Panc1 (cell line): Measurements from ENCODE around the gene DIS3L2. TPM values are rescaled to one million over a fixed set of nuclear protein-coding genes. Genes with fewer than 3 reads are reported as not detected.

Experiments used
- ATAC-seq: fragments of 200-7000 bp; cut with Tn5 transposase; 2 replicates; pipeline ENCODE4 v1.9.1; 2020; ENCODE audit warnings: mild to moderate bottlenecking, moderate library complexity
- BruUV-seq: library from RNA; stranded (reverse); fragments of 400-500 nt; replicated peaks from 2 replicates; lab custom pipeline; 2021; lab: Mats Ljungman, UMichigan
- CTCF ChIA-PET: fragments of 300-600 bp; sonication (Branson Sonifier 250); formaldehyde crosslinking; loops from one replicate; lab custom pipeline; 2022; ENCODE audit warnings: antibody characterized with exemption; lab: Charles Lee
- POLR2A ChIA-PET: fragments of 300-600 bp; sonication (Branson Sonifier 250); formaldehyde crosslinking; loops from one replicate; lab custom pipeline; 2022; ENCODE audit warnings: antibody characterized with exemption; lab: Charles Lee
- DNase-seq: peaks from one replicate; pipeline ENCODE4 v3.0.0-alpha.2; 2010; ENCODE audit warnings: low read depth, low spot score
- H3K27ac ChIP-seq: 2 replicates; pipeline ENCODE4 v1.5.1; 2011; ENCODE audit warnings: mild to moderate bottlenecking, low read length, inconsistent platforms
- H3K27me3 ChIP-seq: fragments of 200-500 bp; sonication (Bioruptor generic); 2 replicates; pipeline ENCODE4 v1.6.0; 2014; ENCODE audit warnings: low read length, inconsistent platforms; ENCODE audit not compliant: control insufficient read depth, insufficient read depth
- H3K36me3 ChIP-seq: fragments of 200-500 bp; sonication (Bioruptor generic); 2 replicates; pipeline ENCODE4 v1.5.1; 2014; ENCODE audit warnings: inconsistent platforms, mild to moderate bottlenecking, low read length, moderate library complexity; ENCODE audit not compliant: control insufficient read depth, insufficient read depth
- H3K4me1 ChIP-seq: 2 replicates; pipeline ENCODE4 v1.5.1; 2011; ENCODE audit warnings: inconsistent platforms, mild to moderate bottlenecking, low read length, moderate library complexity; ENCODE audit not compliant: control insufficient read depth, insufficient read depth
- H3K4me3 ChIP-seq, 2 experiments: 2 replicates each; pipeline ENCODE4 v1.5.1; 2011 to 2012; ENCODE audit warnings: low read depth in 2 of 2, low read length in 2 of 2, mild to moderate bottlenecking in 2 of 2, inconsistent platforms in 1 of 2, moderate library complexity in 1 of 2
- H3K9me3 ChIP-seq: fragments of 200-500 bp; sonication (Bioruptor generic); 2 replicates; pipeline ENCODE4 v1.5.1; 2014; ENCODE audit warnings: low read depth, mild to moderate bottlenecking, inconsistent platforms, low read length, moderate library complexity; ENCODE audit not compliant: control insufficient read depth, insufficient read depth
- CTCF ChIP-seq: fragments of 450-650 bp; IDR thresholded peaks from 2 replicates; pipeline ENCODE4 v1.5.1; 2017; ENCODE audit warnings: mild to moderate bottlenecking
- POLR2AphosphoS5 ChIP-seq: IDR thresholded peaks from 2 replicates; pipeline ENCODE4 v1.6.1; 2012; ENCODE audit warnings: mild to moderate bottlenecking, low read depth, low read length, moderate library complexity
- REST ChIP-seq, 2 experiments: IDR thresholded peaks; 2 replicates each; pipeline ENCODE4 v1.6.1; 2011 to 2012; ENCODE audit warnings: low read depth in 2 of 2, control low read depth in 1 of 2, low read length in 1 of 2, mild to moderate bottlenecking in 1 of 2, moderate library complexity in 1 of 2; ENCODE audit not compliant: insufficient read depth in 1 of 2
- SIN3A ChIP-seq: IDR thresholded peaks from 2 replicates; pipeline ENCODE4 v1.6.1; 2012; ENCODE audit warnings: low read depth, mild to moderate bottlenecking, low read length, moderate library complexity, borderline replicate concordance; ENCODE audit not compliant: insufficient read depth
- TCF7L2 ChIP-seq: IDR thresholded peaks from 2 replicates; pipeline ENCODE4 v1.6.1; 2011; ENCODE audit warnings: mild to moderate bottlenecking, low read depth, low read length, inconsistent platforms
- in situ Hi-C: cut with HindIII; loops from 2 replicates; pipeline ENCODE4 v1.10.0; 2016; ENCODE audit warnings: low sequenced_read_pairs, low pct_unique_long_range_greater_than_20kb
- intact Hi-C: fragments of 100-400 bp; cut with micrococcal nuclease; formaldehyde crosslinking; loops from one replicate; pipeline ENCODE4 v1.10.0; 2022; ENCODE audit not compliant: unreplicated experiment
- total RNA-seq: library from RNA; stranded (reverse); gene quantifications from one replicate; pipeline ENCODE4 v1.2.1, GENCODE V29; 2021; ENCODE audit not compliant: unreplicated experiment

DIS3L2 gene
- total RNA-seq, 1 experiment from 2014 or later: 28.1 TPM

DNA sequence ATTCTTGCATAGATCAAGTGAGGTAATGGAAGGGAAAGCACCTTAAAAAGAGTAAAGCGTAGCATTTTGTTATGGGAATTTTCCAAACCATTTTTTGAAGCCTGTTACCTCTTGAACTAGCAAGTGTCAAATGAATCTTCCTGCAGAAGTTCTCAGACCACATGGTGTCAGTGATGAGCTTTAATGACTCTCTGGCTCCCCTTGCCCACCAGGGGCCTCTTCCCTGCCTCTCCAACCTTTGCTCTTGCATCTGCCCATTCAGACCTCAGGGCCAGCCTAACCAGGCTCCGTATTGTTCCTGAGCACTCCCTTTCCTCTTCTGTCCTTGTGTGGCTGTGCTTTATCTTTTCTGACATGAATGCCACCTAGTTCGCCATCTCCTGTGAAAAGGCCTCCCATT, 155.9 kb downstream of the DIS3L2 start:
- ATAC-seq: no peak
- in situ Hi-C loops (no loop called here), intact Hi-C loops (no loop called here)
- BruUV-seq: no TSS peak
- H3K27me3 ChIP-seq: no peaks in the 10 kb centered on the region
- H3K4me1 ChIP-seq: no peaks in the 10 kb centered on the region
- TF ChIP-seq POLR2AphosphoS5 (no peak), REST (IDR thresholded peaks at IDR 0.05; ENCODE audit: insufficient read depth in 1 of 2, low read depth in 2 of 2, low read length in 1 of 2) (no peak), TCF7L2 (no peak), SIN3A (no peak), CTCF (no peak)
- no peaks in the 10 kb centered on the region for H3K9me3 ChIP-seq
- POLR2A ChIA-PET: no interaction called here
- no peaks in the 10 kb centered on the region for H3K36me3 ChIP-seq
- H3K4me3 ChIP-seq: no peak overlapping the region
- H3K27ac ChIP-seq: no peak overlapping the region
- no peak for DNase-seq
- CTCF ChIA-PET: interaction anchor here (0.7 kb wide), 1 partner anchor 144 kb away, joined by 3 read pairs; no protein-coding TSS in a partner anchor

DNA sequence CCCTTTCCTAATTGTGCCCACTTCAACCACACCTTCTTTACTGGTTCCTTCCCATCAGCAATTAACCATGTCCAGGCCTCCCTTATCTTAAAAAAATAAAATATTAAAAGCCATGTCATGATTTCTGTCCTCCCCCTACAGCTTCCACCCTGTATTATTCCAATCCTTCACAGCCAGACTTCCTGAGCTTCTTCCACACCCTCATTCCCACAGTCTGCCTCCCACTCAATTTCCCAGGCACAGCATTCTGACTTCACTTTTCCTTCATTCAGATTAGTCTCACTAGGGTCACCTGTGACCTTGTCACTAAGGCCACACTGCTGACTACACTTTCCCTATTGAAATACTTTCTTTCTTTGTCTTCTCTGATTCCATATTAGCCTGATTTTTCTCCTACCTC, 159.4 kb downstream of the DIS3L2 start:
- H3K9me3 ChIP-seq: no peaks in the 10 kb centered on the region
- CTCF ChIA-PET: no interaction called here
- DNase-seq (no peak), ATAC-seq (no peak)
- TF ChIP-seq REST (IDR thresholded peaks at IDR 0.05; ENCODE audit: insufficient read depth in 1 of 2, low read depth in 2 of 2, low read length in 1 of 2) (no peak), TCF7L2 (no peak), POLR2AphosphoS5 (no peak), SIN3A (no peak), CTCF (no peak)
- intact Hi-C loops: no loop called here
- H3K36me3 ChIP-seq: no peaks in the 10 kb centered on the region
- BruUV-seq: no TSS peak
- H3K27me3 ChIP-seq: no peaks in the 10 kb centered on the region
- no peaks in the 10 kb centered on the region for H3K4me1 ChIP-seq
- H3K27ac ChIP-seq: no peak overlapping the region
- no peak overlapping the region for H3K4me3 ChIP-seq
- in situ Hi-C loops: no loop called here
- POLR2A ChIA-PET: interaction anchor here (0.6 kb wide), 1 partner anchor 314 kb away, joined by 3 read pairs; no protein-coding TSS in a partner anchor
